Urothelium cell line (cell line): Measurements from ENCODE around the gene ARFGEF2.
A peak's percentile ranks its signal among the peaks of the same experiment; 100 is the strongest.
"Not testable (repeated sequence)": the region's sequence is repeated elsewhere in the genome, so short reads cannot be mapped to it uniquely, and the experiment has no call there.

Source experiments
- DNase-seq: peaks from one replicate; pipeline ENCODE4 v3.0.0; 2011; ENCODE audit warnings: low spot score, mixed read lengths
- FAIRE-seq: peaks from 2 replicates; lab custom pipeline; 2011; peaks lifted over from hg19 to GRCh38; lab: Jason Lieb, UNC

ARFGEF2 gene

DNA sequence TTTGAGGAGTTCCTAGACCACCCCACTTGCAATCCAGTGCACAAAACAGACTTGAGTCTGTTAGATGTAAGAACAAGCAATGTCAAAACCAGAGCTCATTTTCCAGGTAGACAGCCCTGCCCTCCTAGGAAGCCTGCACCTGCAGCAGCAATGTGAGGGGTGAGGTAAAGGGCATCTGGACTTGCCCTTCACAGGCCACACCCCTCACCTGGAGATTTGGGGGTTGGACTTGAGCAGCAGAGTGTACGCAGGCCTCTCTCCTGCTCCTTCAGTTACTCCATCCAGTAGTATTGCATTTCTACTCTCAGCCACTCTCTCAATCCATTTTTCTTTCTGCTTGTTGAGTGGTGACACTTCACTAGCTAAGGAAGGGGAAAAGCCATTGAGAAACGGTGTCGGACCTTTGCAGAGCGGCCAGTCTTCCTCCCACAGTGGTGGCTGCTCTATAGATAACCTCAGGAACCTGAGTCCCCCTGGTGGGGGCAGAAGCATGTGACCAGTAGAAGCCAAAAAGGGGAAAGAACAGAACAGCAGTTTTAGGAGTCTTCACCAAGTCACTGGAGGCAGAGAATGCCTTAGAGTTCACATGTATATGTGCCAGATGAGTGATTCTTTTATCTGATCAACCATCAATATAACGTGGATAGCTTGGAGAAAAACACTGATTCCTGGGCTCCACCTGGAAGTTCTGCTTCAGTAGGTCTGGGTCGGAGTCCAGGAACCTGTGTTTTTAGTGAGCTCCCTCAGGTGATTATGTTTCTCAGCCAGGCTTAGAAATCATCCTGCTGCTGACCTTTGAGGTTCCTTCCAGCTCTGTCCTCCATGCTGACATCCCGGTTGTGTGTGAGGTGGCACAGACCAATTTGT is 28.0 kb downstream of the ARFGEF2 start:
- DNase-seq: no peak
- no peak for FAIRE-seq

DNA sequence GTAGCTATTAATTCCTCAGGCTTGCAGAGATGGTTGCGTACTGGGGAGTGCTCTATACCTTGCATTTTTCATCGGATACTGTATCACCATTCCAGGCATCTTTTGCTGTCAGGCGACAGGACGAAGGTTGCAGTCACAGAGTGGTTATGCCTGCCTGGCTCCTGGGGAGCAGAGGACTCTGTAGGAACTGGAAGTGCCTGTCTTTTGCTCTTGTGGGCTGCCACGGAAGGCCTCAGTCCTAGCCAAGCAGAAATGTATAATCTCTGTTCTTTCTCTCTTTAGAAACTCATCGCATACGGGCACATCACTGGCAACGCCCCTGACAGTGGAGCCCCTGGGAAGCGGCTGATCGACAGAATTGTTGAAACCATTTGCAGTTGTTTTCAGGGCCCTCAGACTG is 29.5 kb downstream of the ARFGEF2 start:
- no peak for DNase-seq
- no peak for FAIRE-seq

DNA sequence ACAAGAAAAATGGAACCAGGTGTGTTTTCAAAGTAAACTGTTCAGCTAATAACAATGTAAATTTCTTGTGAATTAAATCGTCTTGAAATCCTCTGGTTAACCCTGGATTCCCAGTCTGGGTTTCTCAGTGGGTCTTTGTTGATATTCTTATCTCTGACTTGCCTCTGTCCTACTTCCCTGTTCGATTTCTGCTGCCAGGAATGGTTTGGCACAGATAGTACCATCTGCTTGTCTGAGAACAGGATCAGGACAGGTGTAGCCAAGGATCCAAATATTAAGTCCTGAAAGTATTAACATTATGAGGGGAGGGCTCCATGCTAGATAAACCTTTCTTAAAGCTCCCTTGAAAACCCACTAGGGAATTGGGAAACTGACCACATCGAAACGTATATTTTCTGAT is 30.1 kb downstream of the ARFGEF2 start:
- DNase-seq: no peak

DNA sequence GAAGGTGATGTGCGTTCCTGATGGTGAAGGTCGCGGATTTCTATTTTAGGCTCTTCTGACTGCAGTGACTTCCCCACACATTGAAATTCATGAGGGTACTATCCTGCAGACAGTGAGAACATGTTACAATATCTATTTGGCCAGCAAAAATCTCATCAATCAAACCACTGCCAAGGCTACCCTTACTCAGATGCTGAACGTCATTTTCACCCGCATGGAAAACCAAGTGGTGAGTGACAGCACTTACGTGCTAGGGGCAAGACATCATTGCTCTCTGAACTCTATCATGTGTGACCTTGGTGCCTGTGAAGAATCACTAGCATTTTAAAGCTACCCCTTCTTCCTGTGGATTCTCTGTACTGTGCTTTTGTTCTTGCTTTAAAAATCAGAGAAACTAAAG is 31.1 kb downstream of the ARFGEF2 start:
- FAIRE-seq (no peak), DNase-seq (no peak)

More for the DNA sequence above, 30.1 kb downstream of the ARFGEF2 start:
- no peak for FAIRE-seq

DNA sequence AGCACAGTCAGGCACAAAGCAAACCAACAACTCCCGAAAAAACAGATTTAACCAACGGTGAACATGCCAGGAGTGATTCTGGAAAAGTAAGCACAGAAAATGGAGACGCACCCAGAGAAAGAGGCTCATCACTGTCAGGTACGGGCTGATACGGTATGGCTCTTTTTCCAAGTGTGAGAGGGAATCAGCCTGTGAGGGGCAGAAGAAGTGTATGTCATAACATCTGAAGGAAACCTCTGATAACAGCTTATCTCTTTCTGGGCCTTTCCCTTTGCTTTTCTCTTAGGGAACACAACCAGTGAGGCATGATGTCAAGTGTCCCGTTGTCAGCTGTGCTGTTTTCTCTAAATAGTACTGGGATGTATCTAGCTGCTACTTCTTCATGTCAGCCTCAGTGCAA is 32.1 kb downstream of the ARFGEF2 start:
- DNase-seq: no peak
- no peak for FAIRE-seq

DNA sequence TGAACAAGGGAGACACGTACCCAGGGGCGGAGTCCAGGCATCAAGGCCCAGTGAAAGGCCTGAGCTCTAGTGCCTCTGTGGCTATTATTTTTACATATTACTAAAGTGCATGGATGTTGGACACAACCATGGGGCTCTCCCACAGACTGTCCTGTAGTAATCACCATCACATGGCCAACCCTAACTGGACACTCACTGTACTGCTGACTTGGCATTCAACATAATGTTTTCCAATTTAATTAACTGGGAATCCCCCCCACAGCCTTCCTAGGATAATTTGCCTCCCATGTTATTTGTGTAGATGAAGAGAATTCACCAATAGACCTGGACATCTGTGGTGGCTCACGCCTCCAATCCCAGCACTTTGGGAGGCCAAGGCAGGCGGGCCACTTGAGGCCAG is 34.5 kb downstream of the ARFGEF2 start:
- no peak for FAIRE-seq
- DNase-seq: no peak

DNA sequence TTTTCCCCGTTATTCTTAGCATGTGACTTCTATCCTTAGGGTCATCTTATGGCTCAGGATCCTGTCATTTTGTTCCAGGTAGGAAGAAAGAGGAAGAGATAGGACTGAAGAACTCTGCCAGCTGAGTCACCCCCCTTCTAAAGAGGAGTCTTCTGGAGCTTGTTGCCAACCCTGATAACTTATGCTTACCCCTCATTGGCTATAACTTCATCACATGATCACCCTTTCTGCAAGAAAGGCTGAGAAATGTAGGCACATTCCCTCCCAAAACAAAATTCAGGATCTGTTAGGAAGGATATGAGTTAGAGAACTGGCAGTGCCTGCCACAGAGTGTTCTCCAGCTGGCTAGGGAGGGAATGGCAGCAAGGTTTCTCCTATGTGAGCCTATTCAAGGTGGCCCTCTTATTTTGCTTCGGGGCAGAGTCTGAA is 35.6 kb downstream of the ARFGEF2 start:
- FAIRE-seq: no peak
- no peak for DNase-seq

DNA sequence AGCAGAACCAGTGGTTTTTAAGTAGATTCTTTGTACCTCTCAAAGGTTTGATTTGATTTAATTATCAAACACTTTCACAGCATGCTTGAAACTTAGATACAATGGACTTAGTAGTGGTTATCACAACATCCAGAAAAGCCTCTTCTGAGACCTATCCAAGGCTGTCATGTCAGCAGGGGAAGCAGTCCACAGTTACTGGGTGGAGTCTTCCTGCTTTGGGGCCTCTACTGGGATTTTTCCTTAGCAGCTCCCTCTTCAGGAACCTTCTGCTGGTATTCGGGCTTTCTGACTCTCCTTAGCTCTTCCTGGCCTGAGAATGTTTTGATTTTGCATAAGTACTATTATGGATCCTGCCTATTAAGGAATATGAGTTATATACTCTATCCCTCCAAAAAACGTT is 36.0 kb downstream of the ARFGEF2 start:
- FAIRE-seq: no peak
- no peak for DNase-seq

DNA sequence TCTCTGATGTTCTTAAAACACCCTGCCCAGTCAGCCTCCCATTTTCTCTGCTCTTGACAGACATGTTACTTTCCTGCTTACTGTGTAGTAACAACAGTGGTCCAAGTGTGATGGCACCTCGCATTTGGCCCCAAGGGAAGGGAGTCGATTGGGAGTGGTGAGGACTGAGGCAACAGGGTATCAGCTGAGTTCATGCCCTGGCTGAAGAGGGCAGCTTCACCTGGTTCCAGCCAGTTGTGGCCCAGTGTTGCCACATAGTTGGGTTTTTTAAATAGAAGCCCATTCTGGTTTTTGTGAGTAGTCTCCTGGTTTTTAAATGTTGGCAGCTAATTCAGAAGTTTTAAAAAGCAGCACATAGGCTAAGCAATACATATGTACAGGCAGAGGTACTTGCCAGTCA is 37.2 kb downstream of the ARFGEF2 start:
- no peak for FAIRE-seq
- DNase-seq: no peak

DNA sequence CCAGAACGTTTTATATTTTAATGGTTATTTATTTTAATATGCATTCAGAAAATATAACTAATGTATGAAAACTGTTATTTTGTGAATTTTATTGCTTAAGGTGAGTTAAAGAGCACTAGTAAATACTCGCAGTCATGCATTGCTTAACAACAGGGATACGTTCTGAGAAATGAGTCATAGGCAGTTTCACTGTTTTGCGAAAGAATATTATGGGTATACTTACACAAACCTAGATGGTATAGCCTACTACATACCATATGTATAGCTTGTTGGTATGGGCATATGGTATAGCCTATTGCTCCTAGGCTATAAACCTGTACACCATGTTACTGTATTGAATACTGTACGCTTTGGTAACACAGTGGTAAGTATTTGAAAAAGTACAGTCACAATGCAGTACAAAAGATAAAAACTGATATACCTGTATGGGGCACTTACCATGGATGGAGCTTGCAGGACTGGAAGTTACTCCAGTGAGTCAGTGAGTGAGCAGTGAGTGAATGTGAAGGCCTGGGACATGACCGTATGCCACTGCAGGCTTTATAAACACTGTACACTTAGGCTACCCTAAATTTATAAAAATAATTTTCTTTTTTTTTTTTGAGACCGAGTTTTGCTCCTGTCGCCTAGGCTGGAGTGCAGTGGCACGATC is 38.5 kb downstream of the ARFGEF2 start:
- DNase-seq: no peak
- FAIRE-seq: no peak

DNA sequence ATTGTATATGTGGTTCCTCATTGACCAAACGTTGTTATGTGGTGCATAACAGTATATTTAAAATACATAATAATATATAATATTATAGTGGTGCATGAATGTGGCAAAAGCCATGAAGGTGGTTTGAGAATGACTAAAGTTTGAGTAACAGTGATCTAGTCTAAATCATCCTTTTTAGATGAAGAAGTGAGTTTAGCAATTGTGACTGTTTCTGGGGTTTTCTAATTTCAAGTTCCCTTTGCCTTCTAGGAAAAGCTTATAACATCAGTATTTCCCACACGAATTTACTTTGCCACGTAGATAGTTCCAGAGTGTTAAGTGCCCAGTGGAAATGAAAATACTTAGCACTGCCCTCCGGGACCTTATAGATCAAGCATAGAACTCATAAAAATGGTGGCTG is 40.9 kb downstream of the ARFGEF2 start:
- FAIRE-seq (peak; percentile 23), DNase-seq (no peak)

DNA sequence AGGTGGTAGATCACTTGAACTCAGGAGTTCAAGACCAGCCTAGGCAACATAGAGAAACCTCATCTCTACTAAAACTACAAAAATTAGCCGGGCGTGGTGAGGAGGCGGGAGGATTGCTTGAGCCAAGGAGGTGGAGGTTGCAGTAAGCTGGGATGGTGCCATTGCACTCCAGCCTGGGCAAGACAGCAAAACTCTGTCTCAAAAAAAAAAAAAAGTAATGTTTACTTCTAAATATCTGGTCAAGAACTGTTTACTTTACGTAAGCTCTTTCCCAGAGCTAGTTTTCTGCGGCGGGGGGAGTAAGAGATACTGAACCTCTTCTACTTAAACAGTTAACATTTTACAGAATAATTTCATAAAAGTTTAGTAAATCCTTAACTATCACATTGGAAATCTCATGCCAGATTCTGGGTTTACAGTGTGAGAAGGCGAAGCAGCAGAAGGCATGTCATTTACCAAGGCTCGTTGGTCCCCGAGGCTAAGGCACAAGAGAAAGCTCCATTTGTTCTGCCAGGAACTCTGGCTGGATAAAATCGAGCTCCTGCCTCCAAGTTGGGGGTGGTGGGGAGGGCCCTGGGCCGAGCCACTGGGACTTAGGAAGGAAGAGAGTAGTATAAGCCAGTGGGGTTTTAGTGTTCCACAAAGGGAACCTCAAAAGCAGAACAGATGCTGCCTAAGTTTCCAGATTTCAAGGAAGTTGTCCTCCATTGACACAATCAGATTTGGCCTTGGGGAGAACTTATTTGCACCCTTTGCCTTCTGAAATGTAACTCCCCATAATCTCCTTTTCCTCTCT is 41.7 kb downstream of the ARFGEF2 start:
- DNase-seq: no peak
- no peak for FAIRE-seq

DNA sequence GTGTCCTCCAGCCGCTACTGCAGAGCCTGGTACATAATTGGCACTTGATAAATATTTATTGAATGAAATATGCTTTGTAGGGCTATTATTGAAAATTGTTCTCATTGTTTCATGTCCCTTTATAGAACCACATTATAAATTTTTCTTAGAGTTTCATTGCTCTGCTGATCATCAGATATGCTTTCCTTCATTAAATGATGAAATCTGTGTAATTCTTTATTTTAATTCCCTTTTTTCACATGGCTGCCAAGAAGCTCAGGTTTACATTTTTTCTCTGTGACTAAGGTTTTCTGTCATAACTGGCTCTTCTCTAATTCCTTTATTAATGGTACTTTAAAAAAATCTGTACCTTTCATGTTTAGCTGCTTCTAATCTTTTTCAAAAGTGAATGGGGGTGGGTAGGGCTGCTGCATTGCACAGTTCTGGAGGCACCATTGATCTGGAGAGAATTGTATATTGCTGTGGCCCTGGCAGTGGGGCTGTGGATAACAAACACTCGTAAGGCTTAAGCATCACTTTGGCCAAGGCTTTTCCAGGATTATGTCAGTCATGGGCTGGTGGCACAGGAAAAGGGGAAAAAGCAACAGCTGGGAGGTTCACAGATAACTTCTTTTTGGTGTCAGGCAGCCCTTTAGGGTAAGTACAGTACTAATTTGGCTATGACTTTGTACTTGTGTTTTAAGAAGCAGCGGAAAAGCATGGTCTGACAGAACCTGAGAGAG is 43.8 kb downstream of the ARFGEF2 start:
- no peak for DNase-seq
- FAIRE-seq: no peak

DNA sequence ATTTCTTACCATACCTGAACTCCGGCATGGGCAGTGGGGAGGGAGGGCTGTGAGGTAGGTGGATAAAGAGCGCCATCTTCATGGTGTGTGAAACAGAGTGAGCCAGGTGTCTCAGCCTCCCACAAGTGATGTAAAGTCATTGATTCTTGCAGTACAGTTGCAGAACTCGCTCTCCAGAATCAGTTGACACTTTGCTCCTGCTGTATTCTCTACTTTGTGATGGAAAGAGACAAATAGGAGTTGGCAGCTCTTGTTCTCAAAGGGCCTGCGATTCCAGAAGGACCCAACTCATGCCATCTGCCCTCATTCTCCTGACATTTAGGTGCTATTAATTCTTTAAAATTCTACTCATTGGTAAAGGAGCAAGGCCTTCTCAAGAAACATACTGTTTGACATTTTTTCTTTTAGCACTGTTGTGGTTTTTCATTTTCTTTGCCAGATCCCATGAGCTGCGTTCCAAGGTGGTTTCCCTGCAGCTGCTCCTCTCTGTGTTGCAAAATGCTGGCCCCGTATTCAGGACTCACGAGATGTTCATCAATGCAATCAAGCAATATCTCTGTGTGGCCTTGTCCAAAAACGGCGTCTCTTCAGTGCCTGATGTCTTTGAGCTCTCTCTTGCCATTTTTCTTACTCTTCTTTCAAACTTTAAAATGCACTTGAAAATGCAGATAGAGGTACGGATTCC is 49.3 kb downstream of the ARFGEF2 start:
- FAIRE-seq (no peak), DNase-seq (no peak)

DNA sequence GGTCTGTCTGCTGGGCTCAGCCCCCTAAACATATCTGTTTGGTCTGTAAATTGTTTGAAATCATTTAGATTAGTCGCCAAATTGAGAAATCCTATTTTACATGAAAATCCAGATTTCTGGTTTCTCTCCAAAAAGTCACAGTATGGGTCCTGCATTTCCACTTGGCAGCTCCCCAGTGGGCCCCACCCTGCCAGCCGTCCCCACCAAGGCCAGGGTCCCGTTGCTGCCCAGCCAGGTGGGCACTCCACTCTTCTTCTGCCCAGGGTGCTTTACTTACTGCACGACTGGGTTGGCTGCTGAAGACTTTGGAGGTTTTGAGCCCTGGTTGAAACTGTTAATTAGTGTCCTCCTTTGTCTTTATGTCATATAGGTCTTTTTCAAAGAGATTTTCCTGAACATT is 50.4 kb downstream of the ARFGEF2 start:
- no peak for FAIRE-seq
- DNase-seq: no peak

DNA sequence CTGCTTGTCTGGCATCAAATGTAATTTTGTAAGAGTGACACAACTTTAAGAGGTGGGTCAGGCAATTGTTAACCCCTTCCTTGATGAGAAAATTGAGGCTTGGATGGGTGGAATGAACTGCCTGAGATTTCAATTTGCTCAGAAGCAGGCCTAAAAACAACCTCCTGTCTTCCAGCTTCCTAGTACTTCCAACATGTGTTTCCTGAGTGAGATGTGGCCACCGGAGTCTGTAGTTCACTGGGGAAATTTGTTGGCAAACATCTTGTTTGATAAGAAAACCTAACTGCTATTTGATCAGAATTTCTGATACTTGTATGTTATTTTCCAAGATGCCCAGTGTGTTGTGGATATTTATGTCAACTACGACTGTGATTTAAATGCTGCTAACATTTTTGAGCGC is 51.3 kb downstream of the ARFGEF2 start:
- DNase-seq: no peak
- no peak for FAIRE-seq

DNA sequence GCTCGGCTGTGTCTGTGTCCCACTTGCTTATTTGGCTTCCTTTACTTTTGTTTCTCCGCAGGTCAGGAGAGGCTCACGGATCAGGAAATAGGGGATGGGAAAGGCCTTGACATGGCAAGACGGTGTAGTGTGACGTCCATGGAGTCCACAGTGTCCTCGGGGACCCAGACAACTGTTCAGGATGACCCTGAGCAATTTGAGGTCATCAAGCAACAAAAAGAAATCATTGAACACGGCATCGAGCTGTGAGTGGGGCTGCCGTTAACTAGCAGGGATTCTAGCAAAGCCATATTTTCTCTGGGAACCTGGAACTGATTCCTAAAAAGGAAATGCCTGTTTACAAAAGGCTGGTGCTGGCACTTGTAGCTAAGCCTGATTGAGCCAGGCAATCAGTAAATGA is 54.4 kb downstream of the ARFGEF2 start:
- DNase-seq (no peak), FAIRE-seq (no peak)

DNA sequence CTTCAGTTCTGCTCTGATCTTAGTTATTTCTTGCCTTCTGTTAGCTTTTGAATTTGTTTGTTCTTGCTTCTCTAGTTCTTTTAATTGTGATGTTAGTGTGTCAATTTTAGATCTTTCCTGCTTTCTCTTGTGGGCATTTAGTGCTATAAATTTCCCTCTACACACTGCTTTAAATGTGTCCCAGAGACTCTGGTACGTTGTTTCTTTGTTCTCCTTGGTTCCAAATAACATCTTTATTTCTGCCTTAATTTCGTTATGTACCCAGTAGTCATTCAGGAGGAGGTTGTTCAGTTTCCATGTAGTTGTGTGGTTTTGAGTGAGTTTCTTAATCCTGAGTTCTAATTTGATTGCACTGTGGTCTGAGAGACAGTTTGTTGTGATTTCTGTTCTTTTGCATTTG is 58.5 kb downstream of the ARFGEF2 start:
- not testable (repeated sequence) for DNase-seq, FAIRE-seq

DNA sequence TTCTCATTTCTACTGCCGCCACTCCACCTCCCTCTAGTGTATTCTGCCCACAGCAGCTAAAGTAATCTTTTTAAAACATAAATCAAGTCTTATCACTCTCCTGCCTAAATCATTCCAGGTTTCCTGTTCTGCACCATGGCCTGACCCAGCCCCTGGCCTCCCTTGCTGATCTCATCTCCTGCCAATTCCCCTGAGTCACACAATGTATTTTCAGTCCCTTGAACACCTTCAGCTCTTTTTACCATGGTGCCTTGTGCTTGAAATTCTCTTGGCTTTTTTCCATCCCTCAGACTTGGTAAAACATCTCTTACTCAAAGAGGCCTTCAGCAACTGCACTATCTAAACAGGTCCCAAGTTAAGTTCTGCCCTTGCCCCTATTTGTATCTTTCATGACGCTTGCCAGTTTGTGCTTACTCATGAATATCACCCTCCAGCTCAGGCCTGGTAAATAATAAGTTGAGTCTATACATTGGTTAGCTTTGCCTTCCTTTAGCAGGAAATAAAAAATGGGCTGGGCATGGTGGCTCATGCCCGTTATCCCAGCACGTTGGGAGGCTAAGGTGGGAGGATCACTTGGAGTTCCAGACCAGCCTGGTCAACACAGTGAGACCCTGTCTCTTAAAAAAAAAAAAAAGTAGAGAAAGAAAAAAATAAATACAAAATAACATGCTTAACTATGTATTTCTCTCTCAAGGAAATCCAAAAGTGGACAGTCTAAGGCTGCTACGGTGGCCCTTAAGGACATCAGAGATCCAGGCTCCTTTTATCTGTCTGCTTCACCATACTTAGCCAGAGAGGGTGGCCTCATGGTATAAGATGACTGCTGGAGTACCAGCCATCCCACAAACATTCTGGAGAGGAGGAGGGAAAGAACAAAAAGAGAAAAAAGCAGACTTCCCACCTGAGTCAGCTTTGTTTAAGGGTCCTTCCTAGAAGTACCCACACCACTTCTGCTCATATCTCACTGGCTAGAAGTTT is 62.2 kb downstream of the ARFGEF2 start:
- DNase-seq (peak; percentile 84), FAIRE-seq (no peak)
